GM04504 (cell line): ENCODE data around the gene PDE4A.
A peak's percentile ranks its signal among the peaks of the same experiment; 100 is the strongest.
"Not testable (repeated sequence)": the region's sequence is repeated elsewhere in the genome, so short reads cannot be mapped to it uniquely, and the experiment has no call there.

Experiments used
- DNase-seq: peaks from one replicate; pipeline ENCODE4 v3.0.0-alpha.2; 2012; ENCODE audit warnings: low read depth

PDE4A gene

DNA sequence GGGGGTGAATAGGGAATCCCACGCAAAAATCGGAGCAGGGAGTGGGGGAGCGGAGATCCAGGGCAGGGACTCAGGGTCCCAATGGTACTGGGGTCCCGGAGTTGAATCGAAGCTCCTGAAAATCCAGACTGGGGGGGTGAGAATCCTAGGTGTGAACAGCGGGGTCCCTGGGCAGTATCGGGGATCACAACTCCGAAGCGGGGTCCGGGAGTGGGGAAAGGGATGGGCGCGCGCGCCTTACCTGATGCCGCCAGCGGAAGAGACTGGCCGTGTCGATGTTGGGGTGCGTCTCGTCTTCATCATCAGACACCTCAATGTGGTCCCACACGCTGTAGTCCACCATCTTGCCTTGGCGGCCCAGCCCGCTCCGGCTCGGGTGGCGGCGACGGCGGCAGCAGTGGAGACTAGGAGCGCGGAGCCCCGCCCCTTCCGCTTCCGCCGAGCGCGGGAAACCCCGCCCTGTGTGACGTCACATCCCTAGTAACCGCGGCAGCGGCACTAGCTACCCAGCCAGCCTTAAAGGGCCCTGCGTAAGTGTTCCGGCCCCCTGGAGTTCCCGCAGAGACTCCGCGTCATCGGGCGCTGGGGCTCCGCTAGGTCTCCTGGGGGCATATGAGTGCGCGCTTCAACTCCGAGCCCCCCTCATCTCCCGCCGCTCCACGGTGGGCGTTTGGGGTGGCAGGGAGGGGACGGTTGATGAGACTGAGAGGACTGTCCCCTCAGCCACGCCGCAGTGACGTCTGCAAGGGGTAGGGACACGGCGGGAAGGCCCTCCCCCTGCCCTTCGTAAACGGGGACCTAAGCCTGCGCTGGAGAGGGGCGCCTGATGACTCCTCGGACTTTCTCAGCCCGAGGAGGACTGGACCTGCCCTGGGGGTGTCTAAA, 17.0 kb upstream of the PDE4A start, which contains the start of gene CDC37:
TSS of gene CDC37 (minus strand) at position 406 of the 885 bp plus-strand sequence. CDS start at position 343, 63 bp downstream.
- DNase-seq: peak; percentile 89

DNA sequence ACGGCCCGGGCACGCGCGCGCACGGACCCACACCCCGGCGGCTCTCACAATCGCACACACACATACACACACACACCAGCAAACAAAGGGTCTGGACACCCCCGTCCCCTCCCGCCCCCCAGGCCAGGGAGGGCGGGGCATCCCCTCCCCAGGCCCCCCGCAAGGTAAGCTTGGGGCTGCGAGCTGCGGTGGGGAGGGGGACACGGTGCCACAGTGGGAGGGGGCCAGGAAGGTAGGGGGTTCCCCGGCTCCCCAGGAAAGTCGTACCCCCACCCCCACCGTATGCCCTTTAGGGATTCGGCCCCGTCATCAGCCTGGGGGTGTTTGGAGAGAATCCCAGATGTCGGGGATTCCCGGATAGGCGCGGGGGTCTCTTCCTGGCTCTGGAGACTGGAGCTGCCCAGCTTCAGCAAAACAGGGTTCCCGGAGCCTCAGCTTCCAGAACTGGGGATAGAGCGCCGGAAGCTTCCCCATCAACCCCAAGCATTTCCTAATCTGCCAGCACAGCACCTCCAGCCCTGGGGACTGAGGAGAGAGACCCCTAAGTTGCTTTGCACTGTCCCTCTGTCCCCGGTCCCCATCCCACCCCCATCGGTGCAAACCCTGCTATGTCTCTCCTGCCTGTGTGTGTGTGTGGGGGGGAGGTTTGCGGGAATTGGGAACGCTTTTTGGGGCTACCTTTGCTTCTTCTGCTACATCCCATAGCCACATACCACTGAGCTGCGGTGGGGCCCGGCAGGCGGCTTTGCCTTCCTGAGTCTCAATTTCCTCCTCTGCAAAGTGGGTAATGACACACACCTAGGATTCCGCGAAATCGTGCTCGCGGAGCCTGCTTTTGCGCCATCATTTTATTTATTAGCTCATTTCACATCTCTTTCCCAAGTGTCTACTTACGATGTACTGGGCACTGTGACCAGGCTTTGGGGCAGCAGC, 15.2 kb upstream of the PDE4A start:
- DNase-seq: no peak

DNA sequence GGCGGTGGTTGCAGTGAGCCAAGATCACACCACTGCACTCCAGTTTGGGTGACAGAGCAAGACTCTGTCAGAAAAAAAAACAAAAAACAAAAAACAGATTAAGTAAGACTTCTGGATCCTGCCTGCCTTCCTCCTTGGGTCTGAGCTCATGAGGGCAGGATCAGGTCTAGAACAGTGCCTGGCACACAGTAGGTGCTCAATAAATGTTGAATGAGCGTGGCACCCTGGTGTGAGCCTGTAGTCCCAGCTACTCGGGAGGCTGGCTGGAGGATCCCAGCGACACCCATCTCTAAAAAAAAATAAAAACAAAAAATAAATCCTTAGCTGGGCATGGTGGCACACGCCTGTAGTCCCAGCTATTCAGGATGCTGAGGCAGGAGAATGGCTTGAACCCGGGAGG, 14.1 kb upstream of the PDE4A start:
- DNase-seq: no peak

DNA sequence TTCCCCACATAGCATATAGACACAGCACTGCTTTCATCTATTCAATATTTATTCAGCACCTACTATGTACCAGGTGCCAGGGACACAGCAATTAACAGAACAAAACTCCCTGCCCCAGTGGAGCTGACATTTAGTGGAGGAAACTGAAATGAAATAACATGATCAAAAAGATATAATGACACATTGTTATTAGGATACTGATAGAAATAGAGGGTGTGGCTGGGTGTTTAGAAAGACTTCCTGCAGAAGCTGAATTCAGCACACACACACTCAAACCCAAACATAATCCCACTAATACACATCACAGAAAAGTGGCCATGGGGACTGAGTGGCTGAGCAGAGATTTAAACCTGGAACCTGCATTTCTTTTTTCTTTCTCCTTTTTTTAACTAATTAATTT, 13.2 kb upstream of the PDE4A start:
- DNase-seq: no peak

DNA sequence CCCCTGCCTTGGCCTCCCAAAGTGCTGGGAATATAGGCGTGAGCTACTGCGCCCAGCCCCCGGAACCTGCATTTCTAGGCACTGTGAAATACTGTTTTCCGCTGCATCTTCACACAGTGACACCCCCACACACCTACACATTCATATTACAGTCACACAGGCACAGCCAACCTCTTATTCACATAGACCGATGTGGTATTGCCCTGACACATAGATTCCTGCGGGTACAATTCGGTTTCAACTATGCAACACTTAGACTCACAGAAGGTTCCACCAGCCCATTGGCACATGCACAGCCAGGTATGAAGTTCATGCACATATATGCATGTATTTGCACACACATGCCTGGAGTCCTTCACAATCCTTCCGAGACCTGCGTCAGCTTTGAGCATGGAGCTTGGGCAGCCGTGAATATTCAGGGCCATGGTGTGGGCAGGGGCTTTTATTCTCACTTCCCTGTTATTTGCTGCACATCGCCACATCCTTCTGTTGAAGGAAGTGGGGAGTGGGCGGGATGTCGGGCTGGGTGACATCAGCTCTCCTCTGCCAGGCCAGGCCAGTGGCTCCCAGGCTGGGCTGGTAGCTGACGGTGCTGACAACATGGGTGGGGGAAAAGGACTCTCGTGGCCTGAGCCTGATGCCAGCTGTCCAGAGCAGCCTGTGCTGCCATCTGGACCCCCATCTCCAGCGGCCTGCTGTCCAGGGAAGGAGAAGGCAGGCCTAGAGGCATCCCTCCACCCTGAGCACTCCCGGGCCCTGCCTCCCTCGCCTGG, 11.6 kb upstream of the PDE4A start:
- DNase-seq: no peak

DNA sequence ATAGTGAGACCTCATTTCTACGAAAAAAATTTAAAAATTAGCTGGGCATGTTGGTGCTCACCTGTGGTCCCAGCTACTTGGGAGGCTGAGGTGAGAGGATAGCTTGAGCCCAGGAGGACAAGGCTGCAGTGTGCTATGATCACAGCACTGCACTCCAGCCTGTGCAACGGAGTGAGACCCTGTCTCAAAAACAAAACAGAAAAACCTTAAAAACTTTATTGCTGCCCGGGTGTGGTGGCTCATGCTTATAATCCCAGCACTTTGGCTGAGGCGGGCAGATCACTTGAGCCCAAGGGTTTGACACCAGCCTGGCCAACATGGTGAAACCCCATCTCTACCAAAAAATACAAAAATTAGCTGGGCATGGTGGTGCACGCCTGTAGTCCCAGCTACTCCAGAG, 9.1 kb upstream of the PDE4A start:
- not testable (repeated sequence) for DNase-seq

GRCh38 chr19:10412257-10412977, 7.9 kb upstream of the PDE4A start:
- DNase-seq: no peak

GRCh38 chr19:10416083-10416379, 4.3 kb upstream of the PDE4A start:
- DNase-seq: no peak

DNA sequence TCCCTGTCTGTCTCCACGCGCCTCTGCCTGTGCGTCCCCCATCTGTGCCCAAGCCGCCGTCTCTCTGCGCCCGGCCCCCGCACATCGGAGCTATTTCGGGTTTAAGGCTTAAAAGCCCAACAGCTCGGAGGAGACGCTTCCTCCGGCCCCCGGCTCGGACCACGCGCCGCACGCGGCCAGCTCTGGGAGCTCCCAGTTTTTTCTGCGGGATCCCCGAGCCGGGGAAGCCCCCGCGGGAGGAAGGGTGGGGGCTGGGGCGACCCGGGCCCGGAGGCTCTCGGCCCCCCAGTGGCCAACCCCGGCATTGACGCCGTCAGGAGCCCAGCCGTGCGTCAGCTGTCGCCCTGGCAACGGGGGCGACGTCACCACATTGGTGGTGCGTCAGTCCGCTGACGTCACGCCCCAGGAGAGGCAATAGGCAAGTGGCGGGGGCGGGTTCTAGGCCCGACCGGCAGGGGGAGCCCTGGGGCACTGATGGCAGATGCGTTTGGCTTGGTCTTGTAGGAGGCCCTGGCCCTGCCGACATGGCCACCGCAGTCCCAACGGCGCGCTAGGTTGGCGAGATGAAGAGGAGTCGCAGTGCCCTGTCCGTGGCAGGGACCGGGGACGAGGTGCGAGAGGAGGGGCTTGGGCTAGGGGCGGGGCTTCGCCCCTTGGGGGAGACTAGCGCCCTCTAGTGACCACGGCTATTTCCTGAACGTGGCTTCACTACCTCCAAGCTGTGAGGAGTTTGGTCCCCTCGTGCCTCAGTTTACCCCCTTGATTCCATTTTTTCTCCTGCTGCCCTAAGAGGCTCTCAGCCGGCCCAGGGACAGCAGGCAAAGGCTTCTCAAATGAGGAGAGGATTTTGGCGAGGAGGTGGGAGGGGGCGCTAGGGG, 3.7 kb upstream of the PDE4A start:
- DNase-seq: peak; percentile 50

GRCh38 chr19:10417541-10418234, 2.6 kb upstream of the PDE4A start:
- DNase-seq: no peak

GRCh38 chr19:10418235-10418484, 2.2 kb upstream of the PDE4A start:
- no peak for DNase-seq

- DNase-seq: no peak
Observed at GRCh38 chr19:10418485-10419199, 1.7 kb upstream of the PDE4A start.

- DNase-seq: no peak
Observed at GRCh38 chr19:10419200-10419645, 1.1 kb upstream of the PDE4A start.

DNA sequence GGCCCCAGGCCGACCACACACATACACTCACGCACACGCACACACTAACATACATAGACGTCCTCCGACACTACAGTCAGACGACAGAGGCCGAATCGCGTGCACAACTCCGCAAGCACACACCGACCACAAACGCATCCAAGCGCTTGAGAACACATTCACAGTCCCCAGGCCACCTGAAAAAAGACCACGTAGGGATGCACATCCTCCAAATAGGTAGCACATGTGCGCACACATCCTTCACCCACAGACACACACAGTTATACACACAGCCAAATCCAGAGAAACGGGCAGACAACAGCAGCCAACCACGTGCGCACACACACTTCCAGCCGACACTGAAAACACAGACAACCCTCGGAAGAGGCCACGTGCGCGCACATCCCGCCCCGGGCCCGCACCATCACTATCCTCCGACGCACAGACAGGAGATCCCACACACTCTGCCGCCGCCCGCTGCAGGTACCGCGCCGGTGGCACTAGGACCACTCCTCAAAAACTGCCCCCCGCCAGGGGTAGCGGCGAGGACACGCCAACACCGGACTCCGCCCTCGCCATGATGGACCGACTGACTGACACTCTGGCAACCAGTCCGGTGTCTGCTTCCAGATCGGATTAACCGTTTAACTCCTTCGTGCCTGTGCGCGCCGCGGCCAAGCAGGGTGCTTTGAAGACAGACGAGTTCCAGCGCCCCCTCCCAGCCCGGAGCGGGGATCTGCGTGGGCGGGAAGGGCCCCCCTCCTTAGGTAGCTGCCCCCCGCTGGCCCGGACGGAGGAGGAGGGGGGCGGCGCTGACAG, 493 bp upstream of the PDE4A start:
- no peak for DNase-seq

GRCh38 chr19:10421240-10422045, 1.1 kb downstream of the PDE4A start:
- no peak for DNase-seq

DNA sequence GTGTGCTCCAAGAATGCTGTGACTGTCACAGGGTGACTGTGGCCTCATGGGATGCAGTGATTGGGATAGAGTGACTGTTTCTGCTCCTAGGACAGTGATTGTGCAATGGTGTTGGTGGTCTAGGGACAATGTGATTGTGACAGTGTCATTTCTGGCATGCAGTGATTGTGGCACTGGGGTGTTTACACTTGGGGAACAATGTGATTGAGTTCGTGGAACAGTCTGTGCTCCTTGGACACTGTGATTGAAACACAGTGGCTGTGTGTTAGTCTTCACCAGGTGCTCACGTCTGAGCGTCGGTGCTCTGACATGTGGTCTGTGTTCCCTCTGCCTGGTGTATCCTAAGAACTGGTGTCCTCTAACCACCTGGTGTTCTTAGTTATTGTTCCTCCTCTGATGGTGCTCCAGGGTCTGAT, 1.7 kb downstream of the PDE4A start:
- no peak for DNase-seq

GRCh38 chr19:10422846-10423245, 2.5 kb downstream of the PDE4A start:
- no peak for DNase-seq
